Measurements from ENCODE around the gene CDH13.

- TF ChIP-seq CTCF (conservative IDR thresholded peaks at IDR 0.05; ENCODE audit: low read depth, low read length): no peak
- no peak for TF ChIP-seq EZH2 (IDR thresholded peaks at IDR 0.05; ENCODE audit: borderline replicate concordance, low read depth, low read length, poor library complexity, severe bottlenecking)
Observed at GRCh38 chr16:83201748-83202147, 575.0 kb downstream of the CDH13 start.

All from A673 (cell line).